Trophoblast cell (in vitro differentiated cells and primary cell): Measurements from ENCODE around the gene PLEKHA5.
A peak's percentile ranks its signal among the peaks of the same experiment; 100 is the strongest.
"Not testable (repeated sequence)": the region's sequence is repeated elsewhere in the genome, so short reads cannot be mapped to it uniquely, and the experiment has no call there.

ENCODE experiments used
- DNase-seq, 2 donors: peaks; one replicate each; pipeline ENCODE4 v3.0.0-alpha.2; 2016
- H2AFZ ChIP-seq: 2 replicates; pipeline ENCODE4 v1.6.1; 2013; ENCODE audit warnings: low read length, moderate library complexity, mild to moderate bottlenecking; ENCODE audit not compliant: insufficient read depth, poor library complexity
- H2AK5ac ChIP-seq: 2 replicates; pipeline ENCODE4 v1.6.1; 2013; ENCODE audit warnings: mild to moderate bottlenecking, low read length
- H2BK120ac ChIP-seq: 2 replicates; pipeline ENCODE4 v1.6.1; 2013; ENCODE audit warnings: low read length, mild to moderate bottlenecking, moderate library complexity; ENCODE audit not compliant: insufficient read depth, poor library complexity
- H2BK12ac ChIP-seq: 2 replicates; pipeline ENCODE4 v1.6.1; 2013; ENCODE audit warnings: mild to moderate bottlenecking, low read length, moderate library complexity
- H2BK5ac ChIP-seq: 2 replicates; pipeline ENCODE4 v1.6.1; 2013; ENCODE audit warnings: low read length, low read depth, moderate library complexity, mild to moderate bottlenecking; ENCODE audit not compliant: poor library complexity
- H3K14ac ChIP-seq: 2 replicates; pipeline ENCODE4 v1.6.1; 2013; ENCODE audit warnings: mild to moderate bottlenecking, low read length
- H3K18ac ChIP-seq: 2 replicates; pipeline ENCODE4 v1.6.1; 2013; ENCODE audit warnings: mild to moderate bottlenecking, low read length
- H3K23ac ChIP-seq: 2 replicates; pipeline ENCODE4 v1.6.1; 2013; ENCODE audit warnings: low read length
- H3K27ac ChIP-seq: 2 replicates; pipeline ENCODE4 v1.5.1; 2013; ENCODE audit warnings: low read depth, mild to moderate bottlenecking, inconsistent platforms, low read length, moderate library complexity
- H3K27me3 ChIP-seq: 2 replicates; pipeline ENCODE4 v1.6.1; 2013; ENCODE audit warnings: inconsistent platforms, mild to moderate bottlenecking, low read length, moderate library complexity; ENCODE audit not compliant: insufficient read depth
- H3K36me3 ChIP-seq, 2 experiments: 1 replicate in 1 of 2; 2 replicates in 1 of 2; pipeline ENCODE4 v1.6.1; 2013; ENCODE audit warnings: low read length in 2 of 2, mild to moderate bottlenecking in 2 of 2, moderate library complexity in 1 of 2; ENCODE audit not compliant: insufficient read depth in 2 of 2, control insufficient read depth in 1 of 2
- H3K4ac ChIP-seq: 2 replicates; pipeline ENCODE4 v1.6.1; 2013; ENCODE audit warnings: low read depth, mild to moderate bottlenecking, low read length, moderate library complexity
- H3K4me1 ChIP-seq, 2 experiments: 1 replicate in 1 of 2; 2 replicates in 1 of 2; pipeline ENCODE4 v1.6.1; 2013; ENCODE audit warnings: low read length in 2 of 2, mild to moderate bottlenecking in 2 of 2, moderate library complexity in 1 of 2; ENCODE audit not compliant: insufficient read depth in 2 of 2, control insufficient read depth in 1 of 2
- H3K4me2 ChIP-seq: 2 replicates; pipeline ENCODE4 v1.6.1; 2013; ENCODE audit warnings: inconsistent platforms, mild to moderate bottlenecking, low read length, moderate library complexity
- H3K4me3 ChIP-seq: 2 replicates; pipeline ENCODE4 v1.5.1; 2013; ENCODE audit warnings: mild to moderate bottlenecking, low read depth, low read length, inconsistent platforms
- H3K79me1 ChIP-seq: one replicate; pipeline ENCODE4 v1.6.1; 2013; ENCODE audit warnings: low read length
- H3K79me2 ChIP-seq: 2 replicates; pipeline ENCODE4 v1.6.1; 2013; ENCODE audit warnings: low read length, mild to moderate bottlenecking; ENCODE audit not compliant: control insufficient read depth, insufficient read depth, poor library complexity
- H3K9ac ChIP-seq: 2 replicates; pipeline ENCODE4 v1.6.1; 2013; ENCODE audit warnings: mild to moderate bottlenecking, low read length
- H3K9me3 ChIP-seq: 2 replicates; pipeline ENCODE4 v1.6.1; 2013; ENCODE audit warnings: low read depth, mild to moderate bottlenecking, control low read depth, inconsistent platforms, low read length; ENCODE audit not compliant: insufficient read depth
- H4K12ac ChIP-seq: 2 replicates; pipeline ENCODE4 v1.6.1; 2013; ENCODE audit warnings: low read depth, mild to moderate bottlenecking, low read length, moderate library complexity
- H4K8ac ChIP-seq: 2 replicates; pipeline ENCODE4 v1.6.1; 2013; ENCODE audit warnings: low read depth, mild to moderate bottlenecking, low read length, moderate library complexity
- H4K91ac ChIP-seq: one replicate; pipeline ENCODE4 v1.6.1; 2013; ENCODE audit warnings: low read depth, mild to moderate bottlenecking, low read length, moderate library complexity
- WGBS: extraction: QIAGEN DNeasy Blood & Tissue Kit; methylation state at CpG from one replicate; pipeline ENCODE4 v1.1.7; 2013; ENCODE audit warnings: missing lambda C conversion rate; ENCODE audit not compliant: insufficient read length, insufficient coverage; ENCODE audit errors: extremely low coverage; 5-methylcytosine and 5-hydroxymethylcytosine counted together

Gene PLEKHA5

DNA sequence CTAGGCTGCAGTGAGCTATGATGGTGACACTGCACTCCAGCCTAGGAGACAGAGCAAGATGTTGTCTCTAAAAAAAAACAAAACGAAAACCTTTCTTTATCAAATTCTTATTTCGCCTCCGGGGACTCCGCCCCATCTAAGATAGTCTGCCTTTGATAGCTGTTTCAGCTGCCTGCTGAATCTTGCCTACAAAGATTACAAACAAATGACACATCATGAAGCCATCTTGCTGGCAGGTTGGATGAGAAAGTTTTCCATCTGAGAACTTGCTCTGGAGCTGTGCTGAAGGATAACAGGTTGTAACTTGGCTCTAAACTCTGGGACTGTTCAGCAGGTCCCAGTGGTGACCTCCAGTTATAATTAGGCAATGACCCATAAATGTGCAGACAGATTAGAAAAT, 268.0 kb downstream of the PLEKHA5 start:
- Histone ChIP-seq H4K12ac (no peak overlapping the region), H3K4me1 (peaks cover 5 to 7% of the 10 kb centered on the region in 2 experiments), H3K36me3 (no peaks in the 10 kb centered on the region), H4K8ac (no peak overlapping the region), H2BK12ac (no peak overlapping the region), H2BK5ac (no peak overlapping the region), H3K23ac (no peak overlapping the region), H3K18ac (no peak overlapping the region), H3K4me2 (no peak overlapping the region), H3K9ac (no peak overlapping the region), H3K14ac (no peak overlapping the region), H3K4me3 (no peak overlapping the region), H3K79me2 (no peaks in the 10 kb centered on the region), H2BK120ac (no peak overlapping the region), H3K4ac (no peak overlapping the region), H4K91ac (no peak overlapping the region), H3K9me3 (no peaks in the 10 kb centered on the region), H3K79me1 (no peaks in the 10 kb centered on the region), H2AFZ (no peak overlapping the region), H3K27me3 (no peaks in the 10 kb centered on the region), H3K27ac (no peak overlapping the region), H2AK5ac (no peak overlapping the region)
- peak; percentile 95 to 96 for DNase-seq
- WGBS: no CpG with 5 or more reads among the region's 4 CpGs

DNA sequence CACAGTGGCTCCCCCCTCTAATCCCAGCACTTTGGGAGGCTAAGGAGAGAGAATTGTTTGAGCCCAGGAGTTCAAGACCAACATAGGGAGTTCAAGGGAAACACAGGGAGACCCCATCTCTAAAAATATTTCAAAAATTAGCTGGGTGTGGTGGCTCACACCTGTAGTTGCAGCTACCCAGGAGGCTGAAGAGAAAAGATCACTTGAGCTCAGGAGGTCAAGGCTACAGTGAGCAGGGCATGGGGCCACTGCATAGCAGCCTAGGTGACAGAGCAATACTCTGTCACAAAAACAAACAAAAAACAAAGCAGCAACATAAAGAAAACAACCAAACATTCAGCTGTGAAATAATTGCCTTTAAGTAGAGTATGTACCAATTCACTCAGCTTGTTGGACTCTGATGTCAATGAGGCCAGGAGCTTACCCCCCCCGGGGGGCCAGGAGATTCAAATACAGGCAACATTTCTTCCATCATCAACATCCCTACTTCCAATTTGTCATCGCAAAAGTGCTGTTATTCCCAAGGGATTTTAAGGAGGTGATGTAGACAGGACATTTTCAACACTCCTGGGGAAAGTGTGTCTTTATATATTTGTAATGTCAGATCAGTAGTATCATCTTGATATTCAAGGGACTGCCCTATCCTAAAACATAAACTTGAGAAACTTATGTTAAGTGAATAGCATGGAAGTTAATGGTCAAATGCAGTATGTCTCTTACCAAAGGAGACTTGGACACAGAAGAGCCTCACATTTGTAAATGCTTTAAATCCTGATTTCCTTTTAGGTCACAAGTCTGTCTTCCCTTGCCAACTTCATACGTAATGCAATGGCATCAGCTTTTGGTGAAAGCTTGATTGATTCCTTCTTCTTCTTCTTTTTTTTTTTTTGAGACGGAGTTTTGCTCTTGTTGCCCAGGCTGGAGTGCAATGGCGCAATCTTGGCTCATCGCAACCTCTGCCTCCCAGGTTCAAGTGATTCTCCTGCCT, 269.1 kb downstream of the PLEKHA5 start:
- Histone ChIP-seq H3K9ac (no peak overlapping the region), H3K4me3 (no peak overlapping the region), H3K79me2 (no peaks in the 10 kb centered on the region), H4K12ac (no peak overlapping the region), H3K4me1 (peaks cover 8 to 10% of the 10 kb centered on the region in 2 experiments), H3K23ac (no peak overlapping the region), H3K4ac (no peak overlapping the region), H3K27me3 (no peaks in the 10 kb centered on the region), H2BK12ac (no peak overlapping the region), H2BK120ac (no peak overlapping the region), H4K91ac (no peak overlapping the region), H3K27ac (no peak overlapping the region), H2AFZ (no peak overlapping the region), H2BK5ac (no peak overlapping the region), H2AK5ac (no peak overlapping the region), H3K18ac (no peak overlapping the region), H3K36me3 (no peaks in the 10 kb centered on the region), H3K9me3 (no peaks in the 10 kb centered on the region), H3K4me2 (no peak overlapping the region), H3K14ac (no peak overlapping the region), H4K8ac (no peak overlapping the region), H3K79me1 (no peaks in the 10 kb centered on the region)
- no CpG with 5 or more reads among the region's 6 CpGs for WGBS
- no peak for DNase-seq

DNA sequence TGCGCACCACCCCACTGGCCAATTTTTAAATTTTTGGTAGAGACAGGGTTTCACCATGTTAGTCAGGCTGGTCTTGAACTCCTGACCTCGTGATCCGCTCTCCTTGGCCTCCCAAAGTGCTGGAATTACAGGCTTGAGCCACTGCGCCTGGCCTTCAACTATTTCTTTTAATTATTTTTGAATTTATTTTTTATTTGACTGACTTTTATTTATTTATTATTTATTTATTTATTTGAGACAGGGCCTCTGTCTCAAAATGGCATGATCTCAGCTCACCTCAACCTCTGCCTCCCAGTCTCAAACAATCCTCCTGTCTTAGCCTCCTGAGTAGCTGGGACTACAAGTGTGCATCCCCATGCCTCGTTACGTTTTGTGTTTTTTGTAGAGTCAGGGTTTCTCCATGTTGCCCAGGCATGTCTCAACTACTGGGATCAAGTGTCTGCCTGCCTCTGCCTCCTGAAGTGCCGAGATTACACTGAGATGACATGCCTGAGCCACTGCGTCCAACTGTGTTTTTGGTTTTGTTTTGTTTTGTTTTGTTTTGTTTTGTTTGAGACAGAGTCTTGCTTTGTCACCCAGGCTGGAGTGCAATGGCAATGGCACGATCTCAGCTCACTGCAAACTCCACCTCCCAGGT, 271.2 kb downstream of the PLEKHA5 start:
- H3K23ac ChIP-seq, H3K4ac ChIP-seq, H3K4me3 ChIP-seq, H2AFZ ChIP-seq, H3K9ac ChIP-seq, H3K27ac ChIP-seq, H3K79me2 ChIP-seq, H3K4me2 ChIP-seq, H3K4me1 ChIP-seq, H3K14ac ChIP-seq, H4K8ac ChIP-seq, H3K36me3 ChIP-seq, H2BK5ac ChIP-seq, H4K12ac ChIP-seq, H2BK12ac ChIP-seq, H3K27me3 ChIP-seq, H3K79me1 ChIP-seq, H2AK5ac ChIP-seq, H3K9me3 ChIP-seq, H2BK120ac ChIP-seq: not testable (repeated sequence)
- Histone ChIP-seq H3K18ac (peak overlapping the region; percentile 11), H4K91ac (peak overlapping the region; percentile 53)
- no CpG with 5 or more reads among the region's 9 CpGs for WGBS
- DNase-seq: peak in 1 of 2 donors; percentile 38

DNA sequence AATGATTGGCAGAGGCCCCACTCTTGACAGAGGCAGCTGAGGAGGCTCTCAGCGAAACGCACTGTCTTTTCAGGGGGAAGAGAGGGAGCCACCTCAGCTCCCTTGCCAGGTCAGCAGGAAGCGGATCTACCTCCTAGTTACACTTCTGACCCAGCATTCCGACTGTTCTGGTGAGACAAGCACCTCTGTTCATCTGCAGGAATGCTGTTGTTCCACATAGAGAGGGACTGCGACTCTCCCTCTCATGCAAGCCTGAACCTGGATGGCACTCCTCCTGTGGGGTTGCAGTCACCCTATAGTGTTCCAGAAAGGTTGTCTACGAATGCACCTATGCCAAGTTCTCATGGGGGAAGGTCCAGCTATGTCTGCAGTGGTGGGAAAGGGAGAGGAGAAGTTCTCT, 272.7 kb downstream of the PLEKHA5 start:
- no peaks in the 10 kb centered on the region for H3K79me1 ChIP-seq
- no peak overlapping the region for H2BK12ac ChIP-seq
- no peak overlapping the region for H3K4ac ChIP-seq
- no peak overlapping the region for H3K14ac ChIP-seq
- H3K23ac ChIP-seq: no peak overlapping the region
- peak; percentile 63 to 81 for DNase-seq
- no peak overlapping the region for H4K12ac ChIP-seq
- no peak overlapping the region for H3K4me3 ChIP-seq
- no peak overlapping the region for H2BK120ac ChIP-seq
- no peaks in the 10 kb centered on the region for H3K27me3 ChIP-seq
- H3K4me2 ChIP-seq: no peak overlapping the region
- H3K36me3 ChIP-seq: no peaks in the 10 kb centered on the region
- no peak overlapping the region for H3K18ac ChIP-seq
- H3K27ac ChIP-seq: no peak overlapping the region
- H2AK5ac ChIP-seq: no peak overlapping the region
- H2BK5ac ChIP-seq: no peak overlapping the region
- no CpG with 5 or more reads among the region's 6 CpGs for WGBS
- no peak overlapping the region for H4K91ac ChIP-seq
- H3K9ac ChIP-seq: no peak overlapping the region
- no peaks in the 10 kb centered on the region for H3K9me3 ChIP-seq
- no peak overlapping the region for H2AFZ ChIP-seq
- no peaks in the 10 kb centered on the region for H3K79me2 ChIP-seq
- peaks cover 8 to 10% of the 10 kb centered on the region in 2 experiments for H3K4me1 ChIP-seq
- H4K8ac ChIP-seq: no peak overlapping the region
